ENCODE data around the gene PPP1R10. TPM values are rescaled to one million over a fixed set of nuclear protein-coding genes. Genes with fewer than 3 reads are reported as not detected.

The PPP1R10 gene
- total RNA-seq, 2 donors from 2014 or later = 46.9 to 78.2 TPM

DNA sequence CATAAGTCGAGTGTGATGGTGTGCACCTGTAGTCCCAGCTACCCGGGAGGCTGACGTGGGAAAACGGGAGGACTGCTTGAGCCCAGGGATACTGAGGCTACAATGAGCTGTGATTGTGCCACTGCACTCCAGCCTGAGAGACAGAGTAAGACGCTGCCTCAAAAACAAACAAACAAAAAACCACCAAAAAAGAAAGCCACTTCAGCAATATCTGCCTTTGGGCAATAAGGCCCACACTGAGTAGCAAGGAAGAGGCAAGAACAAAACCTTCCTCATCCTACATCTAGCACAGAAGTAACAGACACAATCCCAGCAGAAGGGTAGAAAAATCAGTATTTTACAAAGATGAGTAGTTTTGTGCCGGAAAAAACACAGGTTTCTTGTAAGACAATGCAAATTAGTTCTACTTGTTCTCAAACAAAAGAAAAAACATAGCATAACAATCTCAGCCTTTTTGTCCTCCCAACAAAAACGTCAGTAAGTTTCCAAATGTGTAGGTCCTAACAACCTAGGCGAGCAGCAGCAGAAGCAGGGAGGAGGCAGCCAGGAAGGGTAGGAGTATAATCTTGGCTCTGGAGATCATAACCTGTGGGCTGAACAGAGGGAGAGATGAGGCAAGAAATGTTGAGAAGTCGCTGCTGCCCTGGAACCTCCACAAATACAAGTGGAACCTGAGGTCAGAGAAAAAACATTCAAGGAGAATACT lies 5.7 kb downstream of the PPP1R10 start:
- Histone ChIP-seq H3K36me3 (peaks cover 19% of the 10 kb centered on the region), H3K4me1 (peaks cover 4% of the 10 kb centered on the region), H3K9me3 (no peaks in the 10 kb centered on the region), H3K27me3 (no peaks in the 10 kb centered on the region), H3K27ac (no peak overlapping the region), H3K4me3 (no peak overlapping the region), H3K9ac (ENCODE audit: low read depth in 2 of 2, low read length in 2 of 2) (no peak overlapping the region)
- TF ChIP-seq, protein P1, sequence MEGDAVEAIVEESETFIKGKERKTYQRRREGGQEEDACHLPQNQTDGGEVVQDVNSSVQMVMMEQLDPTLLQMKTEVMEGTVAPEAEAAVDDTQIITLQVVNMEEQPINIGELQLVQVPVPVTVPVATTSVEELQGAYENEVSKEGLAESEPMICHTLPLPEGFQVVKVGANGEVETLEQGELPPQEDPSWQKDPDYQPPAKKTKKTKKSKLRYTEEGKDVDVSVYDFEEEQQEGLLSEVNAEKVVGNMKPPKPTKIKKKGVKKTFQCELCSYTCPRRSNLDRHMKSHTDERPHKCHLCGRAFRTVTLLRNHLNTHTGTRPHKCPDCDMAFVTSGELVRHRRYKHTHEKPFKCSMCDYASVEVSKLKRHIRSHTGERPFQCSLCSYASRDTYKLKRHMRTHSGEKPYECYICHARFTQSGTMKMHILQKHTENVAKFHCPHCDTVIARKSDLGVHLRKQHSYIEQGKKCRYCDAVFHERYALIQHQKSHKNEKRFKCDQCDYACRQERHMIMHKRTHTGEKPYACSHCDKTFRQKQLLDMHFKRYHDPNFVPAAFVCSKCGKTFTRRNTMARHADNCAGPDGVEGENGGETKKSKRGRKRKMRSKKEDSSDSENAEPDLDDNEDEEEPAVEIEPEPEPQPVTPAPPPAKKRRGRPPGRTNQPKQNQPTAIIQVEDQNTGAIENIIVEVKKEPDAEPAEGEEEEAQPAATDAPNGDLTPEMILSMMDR (IDR thresholded peaks at IDR 0.05) = no peak
- no peak for DNase-seq
- intact Hi-C loops (cut with DNase I) = no loop called here

DNA sequence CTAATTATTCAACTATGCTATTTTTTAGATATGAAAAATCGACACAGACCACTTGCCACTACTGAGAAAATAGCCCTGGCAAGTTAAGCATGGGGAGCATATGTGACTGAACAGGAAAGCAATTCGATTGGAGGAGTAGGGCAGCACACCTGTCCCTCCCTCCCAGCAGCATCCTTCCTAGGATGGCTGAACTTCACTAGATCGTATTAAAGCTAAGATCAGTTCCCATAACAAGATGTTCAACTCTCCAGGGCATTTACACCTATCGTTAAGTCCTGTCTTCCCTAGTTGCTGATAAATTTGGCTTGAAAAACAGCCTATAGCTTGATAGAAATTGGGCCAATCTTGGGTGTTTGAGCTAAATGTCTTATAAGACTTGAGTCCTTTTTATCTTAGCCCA lies 7.0 kb downstream of the PPP1R10 start:
- Histone ChIP-seq H3K9me3 (no peaks in the 10 kb centered on the region), H3K27ac (no peak overlapping the region), H3K36me3 (peaks cover 28% of the 10 kb centered on the region), H3K4me1 (peaks cover 4% of the 10 kb centered on the region), H3K9ac (ENCODE audit: low read depth in 2 of 2, low read length in 2 of 2) (peak overlapping the region in 1 of 2 donors; percentile 23), H3K27me3 (no peaks in the 10 kb centered on the region), H3K4me3 (no peak overlapping the region)
- TF ChIP-seq, protein P1 (IDR thresholded peaks at IDR 0.05) = no peak
- intact Hi-C loops (cut with DNase I) = no loop called here
- DNase-seq = no peak

DNA sequence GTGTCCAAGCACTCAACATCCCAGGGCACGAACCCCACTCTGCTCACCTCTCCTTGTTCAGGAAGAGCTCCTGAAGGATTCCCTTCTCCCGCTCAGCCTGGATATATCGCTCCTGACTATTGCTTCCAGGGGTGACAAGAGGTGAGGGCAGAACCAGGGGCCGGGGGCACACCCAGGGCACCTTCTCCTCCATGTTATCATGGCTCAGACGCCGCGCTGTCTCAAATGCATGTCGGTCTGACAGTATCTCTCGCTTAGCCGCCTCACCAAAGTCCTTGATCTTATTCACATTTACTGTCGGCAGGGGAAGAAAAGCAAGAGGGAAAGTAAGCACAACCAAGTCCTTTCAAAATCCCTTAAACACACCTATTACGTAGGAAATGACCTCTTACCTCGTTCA lies 13.1 kb downstream of the PPP1R10 start:
- Histone ChIP-seq H3K9ac (ENCODE audit: low read depth in 2 of 2, low read length in 2 of 2) (no peak overlapping the region), H3K4me3 (no peak overlapping the region), H3K4me1 (no peaks in the 10 kb centered on the region), H3K27me3 (no peaks in the 10 kb centered on the region), H3K9me3 (no peaks in the 10 kb centered on the region), H3K27ac (no peak overlapping the region), H3K36me3 (peaks cover 52% of the 10 kb centered on the region)
- no peak for DNase-seq
- TF ChIP-seq, protein P1 (IDR thresholded peaks at IDR 0.05) = no peak
- intact Hi-C loops (cut with DNase I) = loop anchor here (5.0 kb wide), 1 partner anchor 57 kb away; no protein-coding TSS in a partner anchor

DNA sequence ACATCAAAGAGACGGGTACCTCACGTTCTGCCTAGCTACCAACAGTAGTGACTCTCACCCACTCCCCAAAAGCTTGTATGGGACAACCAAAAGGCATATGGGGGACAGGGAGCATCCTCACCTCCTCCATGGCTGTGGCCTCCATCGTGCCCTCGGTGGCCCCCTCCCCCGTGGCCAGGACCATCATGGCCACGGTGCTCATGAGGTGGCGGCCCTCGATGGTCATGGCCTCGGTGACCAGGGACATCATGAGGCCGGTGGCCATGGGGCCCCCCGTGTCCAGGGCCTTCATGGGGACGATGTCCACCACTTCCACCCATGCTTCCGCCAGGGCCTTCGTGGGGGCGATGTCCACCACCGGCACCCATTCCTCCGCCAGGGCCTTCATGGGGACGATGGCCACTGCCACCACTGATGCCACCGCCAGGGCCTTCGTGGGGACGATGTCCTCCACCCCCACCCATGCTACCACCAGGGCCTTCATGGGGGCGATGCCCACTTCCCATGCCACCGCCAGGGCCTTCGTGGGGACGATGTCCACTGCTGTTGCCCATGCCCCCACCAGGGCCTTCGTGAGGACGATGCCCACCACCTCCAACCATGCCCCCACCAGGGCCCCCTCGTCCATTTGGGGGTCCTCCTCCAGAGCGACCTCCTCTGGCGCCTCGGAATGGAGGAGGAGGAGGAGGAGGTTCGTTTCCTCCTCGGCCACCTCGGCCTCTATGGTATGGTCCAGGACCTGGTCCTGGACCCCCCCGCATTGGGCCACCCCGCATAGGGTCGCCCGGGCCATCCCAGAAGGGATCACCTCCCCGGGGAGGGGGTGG lies 15.0 kb downstream of the PPP1R10 start:
- H3K27ac ChIP-seq = no peak overlapping the region
- no peaks in the 10 kb centered on the region for H3K9me3 ChIP-seq
- TF ChIP-seq, protein P1 (IDR thresholded peaks at IDR 0.05) = no peak
- H3K27me3 ChIP-seq = no peaks in the 10 kb centered on the region
- H3K4me3 ChIP-seq = no peak overlapping the region
- DNase-seq = no peak
- H3K4me1 ChIP-seq = no peaks in the 10 kb centered on the region
- no peak overlapping the region for H3K9ac ChIP-seq (ENCODE audit: low read depth in 2 of 2, low read length in 2 of 2)
- H3K36me3 ChIP-seq = peaks cover 42% of the 10 kb centered on the region
- intact Hi-C loops (cut with DNase I) = loop anchor here (5.0 kb wide), 1 partner anchor 55 kb away; no protein-coding TSS in a partner anchor

DNA sequence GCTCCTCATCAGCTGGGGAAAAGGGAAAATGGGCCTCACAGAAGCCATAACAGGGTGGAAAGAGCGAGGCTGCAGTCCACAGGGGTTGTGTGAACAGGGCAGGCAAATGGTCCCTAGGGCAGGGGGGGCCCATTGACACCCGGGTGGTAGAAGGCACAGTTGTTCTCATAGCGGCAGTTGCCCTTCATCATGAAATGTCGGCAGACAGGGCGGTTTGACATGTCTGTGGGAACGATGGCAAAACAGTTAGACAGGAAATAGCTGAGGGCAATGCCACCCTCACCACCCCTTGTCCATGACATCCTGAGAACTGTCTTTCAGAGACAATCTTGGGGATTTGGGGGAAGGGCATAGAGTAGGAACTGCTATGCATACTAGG lies 15.6 kb downstream of the PPP1R10 start:
- H3K9me3 ChIP-seq = no peaks in the 10 kb centered on the region
- TF ChIP-seq, protein P1 (IDR thresholded peaks at IDR 0.05) = no peak
- no peaks in the 10 kb centered on the region for H3K27me3 ChIP-seq
- intact Hi-C loops (cut with DNase I) = loop anchor here (5.0 kb wide), 1 partner anchor 54 kb away; no protein-coding TSS in a partner anchor
- H3K9ac ChIP-seq (ENCODE audit: low read depth in 2 of 2, low read length in 2 of 2) = no peak overlapping the region
- no peaks in the 10 kb centered on the region for H3K4me1 ChIP-seq
- DNase-seq = no peak
- no peak overlapping the region for H3K4me3 ChIP-seq
- no peak overlapping the region for H3K27ac ChIP-seq
- peaks cover 36% of the 10 kb centered on the region for H3K36me3 ChIP-seq
